HG02870 (cell line): ENCODE measurements around the gene GPN2.
"Not testable (repeated sequence)": the region's sequence is repeated elsewhere in the genome, so short reads cannot be mapped to it uniquely, and the experiment has no call there.

Experiments
- ATAC-seq: cut with Tn5 transposase; IDR thresholded peaks from one replicate; pipeline ENCODE4 v1.9.1; 2021; ENCODE audit warnings: mild to moderate bottlenecking, moderate library complexity; ENCODE audit not compliant: unreplicated experiment

The GPN2 gene

DNA sequence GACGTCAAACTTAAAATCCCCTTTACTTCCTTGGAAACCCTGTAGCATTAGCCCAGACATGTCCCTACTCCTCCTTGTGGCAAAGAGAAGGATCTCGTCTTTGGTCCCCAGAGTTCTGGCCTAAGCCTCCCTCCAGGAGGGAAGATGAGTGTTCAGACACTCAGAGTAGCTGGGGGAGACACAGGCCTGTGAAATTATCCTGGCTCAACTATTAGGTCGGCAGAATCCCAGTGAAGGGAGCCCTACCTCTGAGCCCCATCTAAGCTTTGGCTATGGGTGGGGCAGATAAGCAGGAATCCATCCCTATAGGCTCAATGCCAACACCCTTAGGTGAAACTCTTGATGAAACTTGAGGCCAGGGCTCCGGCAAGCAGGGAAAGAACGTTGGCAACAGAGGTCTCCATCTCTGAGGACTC lies 28.8 kb downstream of the GPN2 start:
- no peak for ATAC-seq

GRCh38 chr1:26858891-26859640 lies 31.0 kb downstream of the GPN2 start:
- ATAC-seq: no peak

DNA sequence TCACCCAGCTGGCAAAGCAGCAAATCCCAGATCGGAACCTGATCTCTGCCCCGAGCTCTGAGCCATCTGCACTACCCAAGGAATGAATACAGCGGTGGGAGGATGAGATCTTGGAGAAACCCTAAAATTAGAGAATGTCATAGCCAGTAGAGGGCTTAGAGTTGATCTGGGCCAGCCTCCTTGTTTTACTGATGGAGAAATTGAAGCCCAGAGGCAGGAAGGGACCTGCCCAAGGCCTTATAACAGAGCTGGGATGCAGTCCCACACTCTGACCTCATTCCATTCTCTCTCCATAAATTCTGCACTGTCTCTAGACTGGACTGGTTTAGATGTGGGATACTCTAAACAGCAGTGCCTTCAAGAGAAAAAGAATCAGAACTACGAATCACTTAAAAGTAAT lies 31.9 kb downstream of the GPN2 start:
- ATAC-seq: no peak

DNA sequence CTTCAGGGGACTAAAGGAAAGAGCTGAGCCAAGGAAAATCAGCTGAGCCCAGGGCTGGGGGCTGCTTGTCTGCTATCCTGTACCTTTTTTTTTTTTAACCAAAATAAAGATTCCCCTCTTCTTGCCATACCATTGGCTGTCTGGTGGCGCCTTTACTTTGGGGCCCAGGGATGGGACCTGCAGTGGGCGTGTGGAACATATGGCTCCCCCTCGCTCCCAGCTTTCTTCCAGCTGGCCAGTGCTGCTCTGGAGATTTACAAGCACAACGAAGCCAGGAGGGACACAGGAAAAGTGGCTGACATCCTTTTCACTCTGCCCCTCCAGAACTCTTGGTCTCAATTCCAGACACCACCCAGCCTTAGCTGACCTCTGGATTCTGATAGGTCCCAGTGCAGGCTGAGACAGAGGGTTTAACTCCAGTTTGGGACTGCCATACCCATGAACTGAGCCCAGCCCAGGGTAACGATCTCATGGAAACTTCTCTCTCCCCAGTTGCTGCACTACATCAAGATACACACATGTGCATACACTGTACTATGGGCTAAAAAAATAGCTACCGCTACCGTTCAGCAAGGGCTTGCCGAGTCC lies 32.5 kb downstream of the GPN2 start:
- no peak for ATAC-seq

GRCh38 chr1:26856604-26857469 lies 33.2 kb downstream of the GPN2 start:
- ATAC-seq: no peak

GRCh38 chr1:26856181-26856580 lies 33.9 kb downstream of the GPN2 start:
- no peak for ATAC-seq

DNA sequence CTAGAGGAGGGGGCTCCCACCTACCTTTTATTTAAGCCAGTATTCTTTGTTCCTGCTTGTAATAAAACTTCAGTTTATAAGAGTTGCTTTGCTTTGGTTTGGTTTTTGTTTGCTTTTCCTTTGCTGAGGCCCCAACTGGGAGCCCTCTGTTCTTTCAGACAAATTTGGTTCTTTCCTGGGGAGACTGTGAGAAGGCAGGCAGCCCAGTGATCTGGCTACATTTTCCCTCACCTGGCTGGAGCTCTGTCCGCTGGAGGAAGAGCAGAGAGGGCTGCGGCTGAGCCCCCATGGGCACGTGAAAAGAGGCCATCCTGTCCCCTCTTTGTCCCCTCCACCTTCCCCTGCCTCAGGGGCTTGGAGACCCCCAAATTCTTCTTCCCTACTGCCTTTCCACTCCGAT lies 34.4 kb downstream of the GPN2 start:
- ATAC-seq: no peak

DNA sequence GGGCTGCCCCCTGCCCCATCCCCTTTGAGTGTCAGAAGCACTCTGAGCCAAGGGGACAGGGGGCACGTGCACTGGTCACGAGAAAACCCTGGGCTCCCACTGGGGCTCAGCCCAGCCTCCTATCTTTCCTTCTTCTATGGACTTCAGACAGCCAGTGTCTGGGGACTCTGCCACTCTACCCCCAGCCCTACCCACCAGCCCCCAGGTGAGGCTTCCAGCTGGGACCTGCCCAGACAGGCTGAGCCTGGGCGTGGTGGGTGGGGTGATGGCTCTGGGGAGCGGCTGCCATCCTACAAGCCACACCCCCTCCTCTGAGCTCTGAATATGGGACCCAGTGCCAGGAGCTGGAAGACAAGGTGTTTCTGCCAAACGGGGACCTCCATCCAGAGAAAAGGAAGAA lies 35.2 kb downstream of the GPN2 start:
- no peak for ATAC-seq

DNA sequence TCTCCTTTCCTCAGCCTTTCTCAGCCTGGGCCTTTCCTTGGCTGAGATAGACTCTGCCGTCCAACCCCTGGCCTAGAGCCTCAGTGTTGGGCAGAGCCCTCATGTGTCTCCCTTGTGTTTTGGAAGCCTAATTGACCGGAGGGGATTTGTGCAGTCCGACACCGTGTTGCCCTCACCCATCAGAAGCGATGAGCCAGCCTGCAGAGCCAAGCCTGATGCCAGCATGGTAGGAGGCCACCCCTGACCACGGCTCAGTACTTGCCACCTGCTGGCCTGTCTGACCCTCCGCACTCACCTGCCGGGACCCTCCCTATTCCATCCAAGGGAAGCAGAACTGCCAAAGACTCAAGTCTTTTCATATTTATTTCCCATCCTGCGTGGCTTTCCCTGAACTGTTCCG lies 36.5 kb downstream of the GPN2 start:
- no peak for ATAC-seq

DNA sequence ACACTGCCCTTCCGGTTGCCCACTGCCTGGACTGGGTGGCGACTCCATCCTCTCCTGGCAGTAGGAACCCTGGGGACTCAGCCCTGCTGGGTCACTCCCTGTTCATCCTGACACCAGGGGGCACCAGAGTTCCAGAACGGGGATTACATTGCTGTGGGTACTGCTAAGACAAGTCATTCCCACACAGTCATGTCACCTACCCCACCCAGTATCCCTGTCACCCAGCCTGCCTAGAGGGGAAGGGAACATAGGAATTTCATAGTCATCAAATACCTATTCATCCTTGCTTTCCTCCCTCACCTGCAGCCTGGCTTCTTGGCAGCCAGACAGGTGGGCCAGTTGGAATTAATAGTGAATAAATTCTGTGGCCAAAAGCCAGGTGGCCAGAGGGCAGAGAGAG lies 36.9 kb downstream of the GPN2 start:
- ATAC-seq: no peak

DNA sequence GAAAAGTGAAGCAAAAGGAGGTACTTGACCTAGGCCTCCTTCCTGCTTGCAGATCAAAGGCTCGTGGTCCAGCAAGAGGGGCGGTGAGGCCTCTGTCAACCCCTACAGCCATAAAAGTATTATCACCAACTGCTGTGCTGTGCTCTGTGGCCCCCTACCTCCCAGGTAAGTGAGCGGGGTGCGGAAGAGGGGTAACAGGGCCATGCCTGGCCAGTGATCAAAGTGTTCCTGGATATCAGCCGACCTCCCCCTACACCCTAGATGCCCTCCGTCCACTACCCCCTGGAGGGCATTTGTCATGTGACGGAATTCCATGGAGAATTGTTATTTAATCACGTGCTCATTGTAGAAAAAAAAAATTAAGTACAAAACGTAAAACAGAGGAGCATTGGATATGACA lies 37.4 kb downstream of the GPN2 start:
- ATAC-seq: no peak

DNA sequence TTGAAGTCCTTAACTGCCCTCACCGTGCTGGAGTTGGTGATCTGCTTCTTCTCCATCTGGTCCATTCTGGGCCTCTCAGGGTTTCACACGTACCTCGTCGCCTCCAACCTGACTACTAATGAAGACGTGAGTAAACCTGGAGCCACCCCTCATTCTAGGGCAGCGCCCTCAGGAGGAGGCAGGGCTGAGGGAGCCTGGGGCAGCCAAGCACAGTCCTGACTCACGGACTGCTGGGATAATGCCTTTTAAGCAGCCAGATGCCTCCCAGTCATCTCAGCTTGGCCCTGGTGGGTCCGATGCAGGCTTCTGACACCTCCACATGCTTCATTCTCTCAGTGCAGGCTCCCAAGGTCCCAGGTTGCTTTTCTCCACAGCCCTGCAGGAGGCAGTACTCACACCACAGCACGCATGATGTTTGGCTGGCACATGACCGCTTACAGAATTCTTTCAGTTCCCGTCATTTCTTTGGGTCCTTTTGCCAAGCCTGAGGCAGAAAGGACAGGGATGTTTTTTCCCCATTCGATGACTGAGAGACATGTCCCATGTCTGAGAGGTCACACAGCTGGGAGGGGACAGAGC lies 38.9 kb downstream of the GPN2 start:
- no peak for ATAC-seq

GRCh38 chr1:26848941-26849774 lies 40.9 kb downstream of the GPN2 start:
- ATAC-seq: no peak

- no peak for ATAC-seq
Measured at GRCh38 chr1:26848499-26848898, 41.6 kb downstream of the GPN2 start.

GRCh38 chr1:26847826-26848225 lies 42.3 kb downstream of the GPN2 start:
- ATAC-seq: not testable (repeated sequence)

DNA sequence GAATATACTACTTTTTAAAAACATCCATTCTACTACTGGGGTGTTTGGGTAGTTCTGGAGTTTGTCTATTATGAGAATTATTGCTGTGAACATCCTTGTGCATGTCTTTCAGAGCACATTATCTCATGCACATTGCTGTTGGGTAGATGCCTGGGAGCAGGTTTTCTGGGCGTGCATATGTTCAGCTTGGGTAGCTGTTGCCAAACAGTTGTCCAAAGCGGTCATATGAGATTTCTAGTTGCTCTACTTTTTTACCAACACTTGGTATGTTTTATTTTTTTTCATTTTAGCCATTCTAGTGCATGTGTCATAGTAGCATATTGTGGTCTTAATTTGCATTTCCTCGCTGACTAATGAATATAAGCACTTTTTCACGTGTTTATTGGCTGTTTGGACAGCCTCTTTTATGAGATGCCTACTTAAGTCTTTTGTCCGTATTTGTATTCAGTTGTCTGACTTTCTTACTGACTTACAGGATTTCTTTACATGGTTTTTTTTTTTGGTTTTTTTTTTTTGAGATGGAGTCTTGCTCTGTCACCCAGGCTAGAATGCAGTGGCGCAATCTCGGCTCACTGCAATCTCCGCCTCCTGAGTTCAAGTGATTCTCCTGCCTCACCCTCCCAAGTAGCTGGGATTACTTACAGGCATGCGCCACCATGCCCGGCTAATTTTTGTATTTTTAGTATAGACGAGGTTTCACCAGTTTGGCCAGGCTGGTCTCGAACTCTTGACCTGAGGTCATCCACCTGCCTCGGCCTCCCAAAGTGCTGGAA lies 45.5 kb downstream of the GPN2 start:
- no peak for ATAC-seq

GRCh38 chr1:26839779-26840178 lies 50.3 kb downstream of the GPN2 start:
- no peak for ATAC-seq

- ATAC-seq: no peak
Measured at GRCh38 chr1:26839339-26839722, 50.8 kb downstream of the GPN2 start.

GRCh38 chr1:26838474-26839338 lies 51.4 kb downstream of the GPN2 start:
- peak; percentile 93 for ATAC-seq
